H1 (cell line): ENCODE results near the gene CALHM2. TPM values are rescaled to one million over a fixed set of nuclear protein-coding genes. Genes with fewer than 3 reads are reported as not detected.

Source experiments
- CTCF ChIA-PET: fragments of 300-600 bp; sonication (Branson Sonifier 250); formaldehyde crosslinking; loops from one replicate; lab custom pipeline; 2021; ENCODE audit not compliant: partially characterized antibody; lab: Charles Lee
- POLR2A ChIA-PET: fragments of 300-600 bp; sonication (Branson Sonifier 250); formaldehyde crosslinking; loops from one replicate; lab custom pipeline; 2021; ENCODE audit warnings: inconsistent platforms; ENCODE audit not compliant: partially characterized antibody; lab: Charles Lee
- DNase-seq, 2 experiments: peaks; one replicate each; pipeline versions ENCODE4 v3.0.0 to v3.0.0-alpha.2; 2010 to 2022; ENCODE audit warnings: low spot score in 2 of 2, low read depth in 1 of 2, mixed read lengths in 1 of 2
- FAIRE-seq: peaks from 2 replicates; lab custom pipeline; 2011; peaks lifted over from hg19 to GRCh38; lab: Jason Lieb, UNC
- H2AFZ ChIP-seq: 2 replicates; pipeline ENCODE4 v1.8.1; 2012; ENCODE audit warnings: low read length, inconsistent platforms
- H2AK5ac ChIP-seq: 2 replicates; pipeline ENCODE4 v1.6.1; 2013; ENCODE audit warnings: low read depth, low read length
- H2BK120ac ChIP-seq: replicated peaks from 2 replicates; pipeline ENCODE3; 2013; ENCODE audit warnings: low read depth, low read length, inconsistent platforms
- H2BK12ac ChIP-seq: 2 replicates; pipeline ENCODE4 v1.6.1; 2013; ENCODE audit warnings: low read depth, low read length
- H2BK15ac ChIP-seq: 2 replicates; pipeline ENCODE4 v1.6.1; 2013; ENCODE audit warnings: low read length
- H2BK20ac ChIP-seq: 2 replicates; pipeline ENCODE4 v1.6.1; 2013; ENCODE audit warnings: low read length
- H2BK5ac ChIP-seq: 2 replicates; pipeline ENCODE4 v1.6.1; 2013; ENCODE audit warnings: low read depth, low read length
- H3K14ac ChIP-seq: 2 replicates; pipeline ENCODE4 v1.6.1; 2013; ENCODE audit warnings: inconsistent platforms; ENCODE audit not compliant: insufficient read length
- H3K18ac ChIP-seq: 2 replicates; pipeline ENCODE4 v1.6.1; 2013; ENCODE audit warnings: low read length; ENCODE audit errors: extremely low read depth
- H3K23ac ChIP-seq: 2 replicates; pipeline ENCODE4 v1.6.1; 2013; ENCODE audit warnings: inconsistent platforms; ENCODE audit not compliant: insufficient read length
- H3K23me2 ChIP-seq: 2 replicates; pipeline ENCODE4 v1.6.1; 2013; ENCODE audit warnings: low read depth, low read length
- H3K27ac ChIP-seq: 2 replicates; pipeline ENCODE4 v1.6.1; 2011; ENCODE audit warnings: low read depth, low read length, inconsistent platforms
- H3K27me3 ChIP-seq, 4 experiments: replicated peaks in 1 of 4; 1 replicate in 1 of 4; 2 replicates in 3 of 4; pipeline versions ENCODE4 v1.6.1 to v1.8.1; 2011 to 2013; ENCODE audit warnings: low read length in 3 of 4, mild to moderate bottlenecking in 3 of 4, inconsistent platforms in 2 of 4, mixed read lengths in 2 of 4, moderate library complexity in 1 of 4; ENCODE audit not compliant: control insufficient read depth in 3 of 4, insufficient read depth in 3 of 4; ENCODE audit errors: extremely low read depth in 1 of 4
- H3K36me3 ChIP-seq, 4 experiments: 2 replicates each; pipeline versions ENCODE4 v1.6.1 to v1.8.1; 2011 to 2013; ENCODE audit warnings: mild to moderate bottlenecking in 4 of 4, low read length in 3 of 4, moderate library complexity in 2 of 4, control low read depth in 1 of 4, inconsistent platforms in 1 of 4; ENCODE audit not compliant: insufficient read depth in 4 of 4, control insufficient read depth in 2 of 4
- H3K4ac ChIP-seq: replicated peaks from 2 replicates; pipeline ENCODE3; 2013; ENCODE audit warnings: low read length, low read depth, mixed read lengths, inconsistent platforms; ENCODE audit not compliant: insufficient read length
- H3K4me1 ChIP-seq, 4 experiments: replicated peaks in 1 of 4; 1 replicate in 1 of 4; 2 replicates in 3 of 4; pipeline versions ENCODE4 v1.6.1 to v1.8.1; 2011 to 2013; ENCODE audit warnings: low read length in 3 of 4, inconsistent platforms in 2 of 4, mixed read lengths in 1 of 4; ENCODE audit not compliant: insufficient read depth in 4 of 4, control insufficient read depth in 3 of 4
- H3K4me2 ChIP-seq, 2 experiments: 2 replicates each; pipeline versions ENCODE4 v1.6.1 to v1.8.1; 2011 to 2013; ENCODE audit warnings: low read depth in 2 of 2, low read length in 2 of 2, control low read depth in 1 of 2, inconsistent platforms in 1 of 2, mild to moderate bottlenecking in 1 of 2; ENCODE audit not compliant: insufficient read depth in 1 of 2
- H3K4me3 ChIP-seq, 4 experiments: fragments of 200-600, 300-600 bp in 1 of 4; sonication (generic), shearing (Covaris generic), sonication (Bioruptor Twin) in 1 of 4; 2 replicates each; pipeline versions ENCODE4 v1.5.1 to v1.8.1; 2011 to 2016; ENCODE audit warnings: low read length in 4 of 4, low read depth in 3 of 4, control low read depth in 2 of 4, inconsistent platforms in 2 of 4, mild to moderate bottlenecking in 2 of 4, mixed read lengths in 1 of 4, moderate library complexity in 1 of 4; ENCODE audit not compliant: insufficient read depth in 2 of 4; ENCODE audit errors: extremely low read depth in 1 of 4
- H3K56ac ChIP-seq: replicated peaks from 2 replicates; pipeline ENCODE3; 2013; ENCODE audit warnings: low read depth, mild to moderate bottlenecking, mixed read lengths, low read length, inconsistent platforms; ENCODE audit not compliant: insufficient read length
- H3K79me1 ChIP-seq: 2 replicates; pipeline ENCODE4 v1.6.1; 2013; ENCODE audit warnings: low read depth, low read length, control low read depth
- H3K79me2 ChIP-seq, 2 experiments: 2 replicates each; pipeline versions ENCODE4 v1.6.1 to v1.8.1; 2012 to 2013; ENCODE audit warnings: low read length in 2 of 2, mild to moderate bottlenecking in 2 of 2, inconsistent platforms in 1 of 2; ENCODE audit not compliant: insufficient read depth in 2 of 2, control insufficient read depth in 1 of 2
- H3K9ac ChIP-seq, 4 experiments: replicated peaks in 1 of 4; 1 replicate in 1 of 4; 2 replicates in 3 of 4; pipeline versions ENCODE4 v1.6.1 to v1.8.1; 2011 to 2013; ENCODE audit warnings: low read depth in 3 of 4, low read length in 3 of 4, control low read depth in 2 of 4, mild to moderate bottlenecking in 2 of 4, moderate library complexity in 2 of 4, inconsistent platforms in 1 of 4; ENCODE audit errors: extremely low read depth in 1 of 4
- H3K9me3 ChIP-seq, 2 experiments: 2 replicates each; pipeline versions ENCODE4 v1.6.1 to v1.8.1; 2012 to 2013; ENCODE audit warnings: mild to moderate bottlenecking in 2 of 2, moderate library complexity in 2 of 2, control low read depth in 1 of 2, inconsistent platforms in 1 of 2, low read depth in 1 of 2, low read length in 1 of 2, mixed read lengths in 1 of 2; ENCODE audit not compliant: insufficient read depth in 2 of 2
- H4K20me1 ChIP-seq, 2 experiments: replicated peaks in 1 of 2; 2 replicates each; pipeline versions ENCODE3 to v1.8.1; 2011 to 2013; ENCODE audit warnings: inconsistent platforms in 2 of 2, low read length in 2 of 2, mild to moderate bottlenecking in 1 of 2; ENCODE audit not compliant: insufficient read depth in 2 of 2, control insufficient read depth in 1 of 2
- H4K5ac ChIP-seq: 2 replicates; pipeline ENCODE4 v1.6.1; 2013; ENCODE audit warnings: low read length, low read depth, mixed read lengths, inconsistent platforms; ENCODE audit not compliant: insufficient read length
- H4K8ac ChIP-seq: 2 replicates; pipeline ENCODE4 v1.8.0; 2013; ENCODE audit warnings: mild to moderate bottlenecking, moderate library complexity, low read length, inconsistent platforms; ENCODE audit not compliant: insufficient read depth; ENCODE audit errors: extremely low read depth
- H4K91ac ChIP-seq: replicated peaks from 2 replicates; pipeline ENCODE3; 2013; ENCODE audit warnings: low read length, mixed read lengths, inconsistent platforms; ENCODE audit not compliant: insufficient read length
- CBX5 ChIP-seq: fragments of 300-800, 300-1000 bp; sonication (generic); IDR thresholded peaks from 2 replicates; pipeline ENCODE4 v1.7.1; 2016; ENCODE audit warnings: antibody characterized with exemption, low read length, low read depth
- CHD2 ChIP-seq: IDR thresholded peaks from 2 replicates; pipeline ENCODE4 v1.6.1; 2012; ENCODE audit warnings: low read length, improper control_type of control experiment
- CTCF ChIP-seq, 3 experiments: IDR thresholded peaks; 1 replicate in 2 of 3; 2 replicates in 1 of 3; pipeline versions ENCODE4 v1.5.1 to v1.6.1; 2011; ENCODE audit warnings: low read length in 3 of 3, mild to moderate bottlenecking in 3 of 3, inconsistent platforms in 2 of 3, low read depth in 1 of 3, moderate library complexity in 1 of 3; ENCODE audit not compliant: insufficient read depth in 1 of 3; ENCODE audit errors: control extremely low read depth in 1 of 3
- EZH2 ChIP-seq: fragments of 200-600 bp; sonication (generic); IDR thresholded peaks from 2 replicates; pipeline ENCODE4 v1.7.1; 2012; ENCODE audit warnings: low read depth, mild to moderate bottlenecking, moderate library complexity, low read length, inconsistent platforms; ENCODE audit not compliant: severe bottlenecking
- JUND ChIP-seq: IDR thresholded peaks from 2 replicates; pipeline ENCODE4 v1.6.1; 2011; ENCODE audit warnings: mild to moderate bottlenecking, improper control_type of control experiment, low read length
- PHF8 ChIP-seq: fragments of 200-600 bp; sonication (generic); conservative IDR thresholded peaks from 2 replicates; pipeline ENCODE4 v1.7.1; 2012; ENCODE audit warnings: low read depth, mild to moderate bottlenecking, inconsistent platforms, low read length, moderate library complexity
- RBBP5 ChIP-seq: IDR thresholded peaks from 2 replicates; pipeline ENCODE4 v1.7.1; 2012; ENCODE audit warnings: low read depth, mild to moderate bottlenecking, inconsistent platforms, low read length, moderate library complexity, borderline replicate concordance
- SRF ChIP-seq: IDR thresholded peaks from 2 replicates; pipeline ENCODE4 v1.6.1; 2011; ENCODE audit warnings: mild to moderate bottlenecking, low read depth, low read length, moderate library complexity
- TAF7 ChIP-seq: optimal IDR thresholded peaks from 2 replicates; pipeline ENCODE3; 2011; ENCODE audit warnings: low read depth, mild to moderate bottlenecking, inconsistent platforms, low read length, moderate library complexity, borderline replicate concordance
- TCF12 ChIP-seq: IDR thresholded peaks from 2 replicates; pipeline ENCODE4 v1.6.1; 2011; ENCODE audit warnings: low read depth, mild to moderate bottlenecking, low read length
- WGBS, 2 experiments: shearing (Covaris generic) in 1 of 2; methylation state at CpG; one replicate each; pipeline versions ENCODE4 v1.1.6 to v1.1.7; 2013 to 2015; ENCODE audit warnings: low lambda C conversion rate in 2 of 2, mixed read lengths in 2 of 2, inconsistent platforms in 1 of 2, low coverage in 1 of 2, missing lambda C conversion rate in 1 of 2; ENCODE audit not compliant: insufficient replicate concordance in 2 of 2, insufficient coverage in 1 of 2, insufficient read length in 1 of 2; ENCODE audit errors: extremely low coverage in 1 of 2, missing lambda C conversion rate in 1 of 2; 5-methylcytosine and 5-hydroxymethylcytosine counted together
- polyA plus RNA-seq, 7 experiments: library from polyadenylated mRNA; depleted of rRNA in 3 of 7; stranded (reverse) in 5 of 7; unstranded in 2 of 7; fragments of >200 nt in 5 of 7; fragments of 200-250 nt in 2 of 7; gene quantifications; 1 replicate in 5 of 7; 2 replicates in 1 of 7; 4 replicates in 1 of 7; pipeline versions ENCODE4 v1.2.1 to v1.2.3, GENCODE V29; 2011 to 2013; ENCODE audit warnings: missing spikeins in 2 of 7, mixed read lengths in 2 of 7
- total RNA-seq: library from RNA; stranded (reverse); fragmentation: NEBNext Ultra II Directional; extraction: Animal tissue kit (Norgen Biotek cat#: 25700); gene quantifications from 2 replicates; pipeline ENCODE4 v1.2.1, GENCODE V29; 2021

CALHM2 gene
- total and polyA plus RNA-seq, 2 of the 8 experiments (the other 6 are each of a cell fraction or from before 2014, with no cell fraction given): 1.2 to 2.4 TPM

- Histone ChIP-seq H3K56ac (no peak overlapping the region), H4K91ac (no peak overlapping the region), H3K79me1 (no peaks in the 10 kb centered on the region), H4K8ac (no peak overlapping the region), H4K20me1 (no peaks in the 10 kb centered on the region), H4K5ac (no peak overlapping the region), H2AK5ac (no peak overlapping the region), H2BK15ac (no peak overlapping the region), H3K36me3 (no peaks in the 10 kb centered on the region), H3K4me3 (no peak overlapping the region), H2AFZ (no peak overlapping the region), H2BK20ac (no peak overlapping the region), H3K23me2 (peaks cover 3% of the 10 kb centered on the region; the same call in 1 of the 2 replicates), H3K18ac (no peak overlapping the region), H3K9me3 (no peaks in the 10 kb centered on the region), H3K27ac (no peak overlapping the region), H3K9ac (no peak overlapping the region), H2BK12ac (no peak overlapping the region), H3K4me2 (no peak overlapping the region), H3K14ac (no peak overlapping the region), H3K79me2 (no peaks in the 10 kb centered on the region), H3K4me1 (peaks cover 0 to 21% (median 11%) of the 10 kb centered on the region in 4 experiments; a peak in 5 of 7 replicates), H2BK120ac (no peak overlapping the region), H3K27me3 (no peaks in the 10 kb centered on the region; a peak in 2 of 7 replicates), H3K23ac (no peak overlapping the region), H2BK5ac (no peak overlapping the region), H3K4ac (no peak overlapping the region)
- ChIA-PET POLR2A (interaction anchor here (1.1 kb wide), 2 partner anchors 8 to 16 kb away, joined by 3 read pairs; no protein-coding TSS in a partner anchor), CTCF (interaction anchor here (0.9 to 6.0 kb wide), 8 partner anchors 13 to 224 kb away, joined by 3 to 47 read pairs (median 6); no protein-coding TSS in a partner anchor)
- DNase-seq (no peak), FAIRE-seq (no peak)
- 84% methylated on average over 8 of the region's 9 CpGs; no CpG with 5 or more reads in 1 of the 2 experiments for WGBS, 2 experiments
- no peak for TF ChIP-seq CHD2
- no peak for TF ChIP-seq CBX5
- TF ChIP-seq TAF7: no peak
- no peak for TF ChIP-seq JUND
- no peak for TF ChIP-seq RBBP5
- TF ChIP-seq PHF8: no peak
- no peak for TF ChIP-seq SRF
- TF ChIP-seq CTCF (IDR thresholded peaks at IDR 0.05; ENCODE audit: control extremely low read depth in 1 of 3, insufficient read depth in 1 of 3, low read depth in 1 of 3, low read length in 3 of 3): no peak
- no peak for TF ChIP-seq TCF12
- TF ChIP-seq EZH2: no peak
Observed at GRCh38 chr10:103456074-103456660, 4.0 kb upstream of the CALHM2 start.
